HG02852 (cell line): ENCODE measurements around the gene ARID1B.
A peak's percentile ranks its signal among the peaks of the same experiment; 100 is the strongest.

Source experiments
- ATAC-seq: cut with Tn5 transposase; IDR thresholded peaks from one replicate; pipeline ENCODE4 v1.9.1; 2021; ENCODE audit warnings: mild to moderate bottlenecking, moderate library complexity; ENCODE audit not compliant: unreplicated experiment

Gene ARID1B

DNA sequence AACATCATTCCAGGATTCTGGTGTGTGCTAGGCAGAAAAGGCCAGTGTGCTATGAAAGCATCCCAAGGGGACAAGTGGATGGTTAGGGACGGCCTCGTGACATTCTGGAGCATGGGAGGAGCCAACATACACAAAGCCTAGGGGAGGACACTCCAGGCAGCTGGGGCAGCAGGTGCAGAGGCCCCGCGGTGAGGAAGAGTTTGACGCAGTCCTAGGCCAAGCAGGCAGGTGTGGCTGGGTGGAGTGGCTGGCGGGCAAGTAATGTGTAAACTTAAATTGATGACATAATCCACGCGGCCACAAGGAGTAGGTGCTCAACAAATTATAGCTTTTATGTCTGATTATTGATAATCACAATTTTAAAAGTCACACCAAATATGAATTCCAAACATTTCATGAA is 452.5 kb downstream of the ARID1B start:
- ATAC-seq: no peak

DNA sequence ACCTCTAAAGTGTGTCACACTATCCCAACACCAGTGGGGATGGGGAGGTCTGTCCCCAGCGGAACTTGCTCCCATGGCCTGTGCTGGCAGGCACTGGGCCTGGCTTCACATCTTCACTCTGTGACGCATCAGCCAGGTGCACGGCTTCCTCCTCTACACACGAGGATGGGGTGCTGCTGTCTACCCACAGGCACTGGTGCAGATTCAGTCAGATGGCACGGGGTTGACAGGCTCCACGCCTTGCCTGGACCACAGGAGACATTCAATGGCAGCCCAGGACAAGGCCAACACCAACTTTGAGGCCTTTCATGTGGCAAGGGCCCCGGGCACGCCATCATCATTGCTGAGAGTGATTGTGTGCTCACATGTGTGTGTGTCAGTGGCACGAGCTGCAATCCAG is 453.7 kb downstream of the ARID1B start:
- ATAC-seq: no peak

DNA sequence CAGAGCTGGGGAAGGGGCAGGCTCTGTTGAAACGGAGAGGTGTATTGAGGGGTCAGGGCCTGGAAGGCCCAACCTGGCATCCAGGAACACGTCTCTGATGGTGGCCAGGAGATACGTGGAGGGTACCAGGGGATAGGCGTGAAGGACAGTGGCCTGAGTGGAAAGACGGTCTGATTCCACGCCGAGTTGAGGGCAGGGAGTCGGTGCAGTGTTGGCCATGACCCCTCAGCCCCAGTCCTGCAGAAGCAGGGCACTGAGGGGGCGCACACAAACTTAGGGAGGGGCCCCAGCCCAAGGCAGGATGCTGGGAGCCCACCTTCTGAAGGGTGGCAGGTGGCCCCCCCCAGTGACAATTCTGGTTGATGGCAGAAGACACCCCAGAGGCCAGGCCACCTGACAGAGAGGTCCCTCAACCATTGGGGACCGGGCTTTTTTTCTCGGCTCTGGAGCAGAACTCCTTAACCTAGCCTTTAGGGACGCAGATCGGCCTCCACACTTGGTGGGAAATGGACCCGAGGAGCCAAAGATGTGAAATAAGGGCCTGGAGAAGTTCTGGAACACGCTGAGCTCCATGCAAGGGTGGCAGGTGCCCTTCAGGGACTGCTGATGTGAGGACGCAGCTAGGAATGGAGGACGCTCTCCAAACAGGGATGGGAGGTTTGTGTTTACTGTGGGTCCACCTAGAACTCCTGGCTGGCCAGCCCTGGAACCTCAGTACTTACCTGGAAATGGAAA is 455.1 kb downstream of the ARID1B start:
- ATAC-seq: no peak

DNA sequence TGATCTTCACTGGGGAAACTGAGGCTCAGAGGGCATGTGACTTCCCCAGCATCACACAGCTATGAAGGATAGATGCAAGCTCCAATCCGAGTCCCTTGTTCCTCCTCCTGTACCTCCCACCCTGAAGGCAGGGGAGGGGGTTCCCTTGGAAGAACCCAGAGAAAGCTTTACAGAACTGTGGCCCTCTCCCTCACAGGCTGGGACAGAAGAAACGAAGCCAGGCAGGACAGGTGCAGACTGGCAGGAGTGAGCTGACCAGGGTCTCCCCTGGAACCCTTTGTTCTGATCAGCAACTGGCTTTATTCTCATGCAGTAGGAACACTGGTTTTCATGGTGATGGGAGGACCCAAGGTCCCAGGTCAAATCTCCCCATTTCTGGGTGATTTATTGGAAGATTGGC is 456.0 kb downstream of the ARID1B start:
- no peak for ATAC-seq

DNA sequence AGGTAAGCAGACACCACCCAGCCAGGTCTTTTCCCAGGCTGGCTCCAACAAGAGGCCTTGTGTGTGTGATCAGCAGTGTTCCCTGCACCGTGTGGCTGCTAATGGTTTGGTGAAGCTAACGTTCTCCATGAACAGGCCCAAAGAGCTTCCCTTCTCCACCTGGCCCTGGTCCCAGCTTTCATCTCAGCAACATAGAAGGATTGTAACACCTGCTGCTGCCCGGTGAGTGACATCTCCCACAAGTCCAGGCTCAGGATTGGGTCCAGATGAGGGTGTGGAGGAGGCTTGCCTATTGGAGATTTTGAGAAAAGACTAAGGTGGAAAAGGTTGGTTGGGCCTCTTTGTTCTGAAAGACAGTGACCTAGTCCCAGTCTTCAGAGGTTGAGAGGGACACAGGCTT is 456.5 kb downstream of the ARID1B start:
- ATAC-seq: no peak

DNA sequence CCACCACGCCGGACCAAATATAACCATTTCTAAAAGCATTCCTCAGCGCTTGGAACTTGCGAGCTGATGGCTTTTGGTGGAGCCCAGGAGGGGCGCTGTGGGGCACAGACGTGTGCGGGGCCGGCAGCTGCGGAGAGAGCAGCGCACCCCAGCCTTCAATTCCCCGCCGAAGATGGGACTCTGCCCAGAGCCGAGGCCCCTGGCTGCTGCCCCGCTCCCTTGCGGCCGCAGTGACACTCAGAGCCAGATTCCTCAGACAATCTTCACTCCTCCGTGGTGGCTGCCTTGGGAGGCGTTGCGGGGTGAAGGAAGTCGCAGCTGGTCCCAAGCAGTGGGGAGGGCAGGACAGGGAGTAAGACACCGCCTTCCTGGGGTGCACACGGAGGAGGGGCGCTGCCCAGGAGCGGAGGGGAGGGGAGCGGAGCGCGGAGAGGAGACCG is 458.4 kb downstream of the ARID1B start:
- ATAC-seq: peak; percentile 45

DNA sequence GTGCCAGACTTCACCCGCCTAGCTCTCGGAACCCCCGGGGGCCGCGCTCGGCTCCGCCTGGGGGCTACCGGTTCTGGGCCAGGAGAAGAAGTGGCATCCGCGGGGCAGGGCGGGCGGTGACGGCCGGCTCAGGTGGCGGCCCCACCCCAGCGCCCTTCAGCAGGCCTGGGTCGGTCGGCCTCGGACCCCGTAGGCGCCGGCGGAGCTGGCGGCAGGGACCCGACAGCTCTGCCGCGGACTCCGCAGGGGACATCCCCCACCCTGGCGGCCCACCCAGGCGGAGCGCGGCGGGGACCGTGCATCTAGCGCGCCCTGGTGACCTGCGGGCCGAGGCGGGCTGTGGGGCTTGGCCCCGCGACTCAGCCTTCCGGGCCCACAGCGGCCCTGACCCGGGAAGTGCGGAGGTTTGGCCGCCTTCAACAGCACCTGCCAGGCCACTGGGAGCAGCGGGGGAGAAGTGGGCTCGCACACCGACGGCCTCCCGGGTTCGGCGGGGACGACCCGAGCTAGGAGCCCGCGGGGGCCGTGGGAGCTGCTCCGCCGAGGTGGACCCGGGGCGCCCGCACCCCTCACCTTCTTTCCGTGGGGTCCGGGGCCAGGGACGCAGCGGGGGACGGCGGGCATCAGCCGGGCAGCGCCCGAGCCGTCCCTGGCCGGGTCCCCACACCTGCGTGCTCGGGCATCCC is 459.0 kb downstream of the ARID1B start:
- peak; percentile 36 for ATAC-seq

DNA sequence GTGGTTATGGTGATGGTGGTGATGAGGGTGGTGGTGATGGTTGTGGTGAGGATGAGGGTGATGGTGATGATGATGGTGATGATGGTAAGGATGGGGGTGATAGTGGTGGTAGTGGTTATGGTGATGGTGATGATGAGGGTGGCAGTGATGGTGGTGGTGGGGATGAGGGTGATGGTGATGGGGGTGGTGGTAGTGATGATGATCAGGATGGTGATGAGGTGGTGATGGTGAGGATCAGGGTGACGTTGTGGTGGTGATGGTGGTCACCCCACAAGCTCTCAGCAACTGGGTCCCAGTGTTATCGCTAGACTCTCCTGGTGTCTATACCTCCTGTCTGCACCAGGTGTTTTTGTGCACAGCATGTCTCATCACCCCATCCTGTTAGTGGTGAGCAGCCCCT is 461.2 kb downstream of the ARID1B start:
- no peak for ATAC-seq

DNA sequence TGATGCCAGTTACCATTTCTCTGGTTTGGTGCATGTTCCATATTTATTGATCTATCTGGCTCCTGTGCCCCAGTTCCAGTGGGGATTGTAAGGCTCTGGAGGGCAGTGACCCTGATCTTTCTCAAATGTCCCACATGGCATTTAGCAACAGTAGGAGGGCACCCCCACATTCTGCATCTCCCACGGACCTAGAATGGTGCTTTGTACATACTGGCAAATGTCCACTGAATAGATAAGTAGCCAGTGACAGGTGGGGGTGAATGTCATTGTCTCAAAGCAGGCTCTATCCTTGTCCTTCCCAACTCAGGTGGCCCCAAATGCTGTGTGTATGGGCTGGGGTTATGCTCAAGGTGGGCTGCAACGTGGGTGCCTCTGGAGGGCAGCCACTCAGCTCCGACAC is 462.0 kb downstream of the ARID1B start:
- no peak for ATAC-seq

DNA sequence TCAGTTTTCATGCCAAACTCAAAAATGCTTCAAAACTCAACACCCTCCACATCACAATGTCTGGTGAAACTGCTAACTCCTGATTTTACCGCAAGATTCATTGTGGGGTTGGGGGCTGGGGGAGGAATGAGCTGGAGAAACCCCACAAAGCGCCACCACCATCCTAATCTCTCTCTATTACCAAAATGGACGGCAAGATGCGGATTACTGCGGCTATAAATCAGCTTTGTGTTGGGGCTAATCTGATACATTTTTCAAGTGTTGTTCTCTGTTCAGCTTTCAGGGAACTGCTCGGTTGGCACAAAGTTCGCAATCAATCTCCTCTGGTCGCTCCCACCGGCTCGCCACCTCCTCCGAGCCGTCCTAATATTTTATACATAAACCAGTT is 462.5 kb downstream of the ARID1B start:
- no peak for ATAC-seq

DNA sequence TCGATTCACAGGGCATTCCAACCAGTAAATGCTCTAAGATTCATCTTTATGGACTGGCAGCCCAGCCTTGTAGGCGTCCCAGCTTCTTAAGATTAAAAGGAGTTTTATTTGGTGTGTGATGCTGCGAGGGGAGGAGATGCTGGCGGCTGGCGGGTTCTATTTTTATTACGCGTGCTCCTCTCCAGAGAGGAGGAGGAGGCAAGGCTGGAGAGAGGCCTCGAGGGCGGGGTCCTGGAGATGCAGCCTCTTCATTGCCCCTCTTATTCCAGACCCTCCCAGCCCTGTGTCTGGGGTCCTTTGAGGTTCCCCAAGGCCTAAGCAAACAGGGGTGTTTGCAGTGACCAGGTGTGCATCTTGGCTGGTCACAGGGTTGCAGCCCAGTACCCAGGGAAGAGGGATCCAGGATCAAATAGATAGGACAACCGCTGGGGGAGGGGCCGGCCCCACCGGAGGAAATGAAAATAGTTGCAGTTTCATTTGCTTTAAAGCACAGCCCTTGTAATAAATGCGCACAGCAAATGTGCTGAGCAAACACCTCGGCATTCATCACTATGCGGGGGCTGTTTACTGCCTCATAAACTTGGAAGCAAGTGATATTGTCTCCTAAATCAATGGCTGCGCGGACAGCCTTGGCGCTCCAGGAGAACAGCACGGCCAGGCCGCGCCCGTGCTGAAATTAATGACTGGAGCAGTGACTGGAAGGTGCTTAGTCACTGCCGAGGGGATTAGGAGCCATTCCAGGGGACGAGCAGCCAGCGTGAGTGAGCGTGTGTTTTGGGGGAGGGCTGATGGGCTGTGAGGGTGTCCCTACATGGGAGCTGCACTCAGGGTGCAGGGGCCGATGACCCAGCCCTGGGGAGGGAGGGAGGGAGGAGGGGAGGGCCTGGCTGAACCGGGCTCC is 463.1 kb downstream of the ARID1B start:
- ATAC-seq: no peak

DNA sequence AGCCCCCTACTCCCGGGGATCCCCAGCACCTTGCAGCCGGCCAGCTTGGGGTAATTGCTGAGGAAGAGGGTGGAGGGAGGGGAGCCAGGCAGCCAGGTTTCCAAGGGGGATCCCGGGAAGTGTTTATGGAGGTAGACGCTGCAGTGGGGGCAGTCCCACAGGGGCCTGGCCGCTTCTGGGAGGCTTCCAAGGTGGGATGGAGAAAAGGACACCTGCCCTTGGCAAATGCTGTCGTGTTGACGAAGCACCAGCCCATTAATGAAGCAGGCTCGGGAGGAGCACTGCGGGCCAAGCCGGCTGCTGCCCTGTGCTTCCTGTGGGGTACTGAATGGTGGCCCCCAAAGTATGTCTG is 463.8 kb downstream of the ARID1B start:
- no peak for ATAC-seq

DNA sequence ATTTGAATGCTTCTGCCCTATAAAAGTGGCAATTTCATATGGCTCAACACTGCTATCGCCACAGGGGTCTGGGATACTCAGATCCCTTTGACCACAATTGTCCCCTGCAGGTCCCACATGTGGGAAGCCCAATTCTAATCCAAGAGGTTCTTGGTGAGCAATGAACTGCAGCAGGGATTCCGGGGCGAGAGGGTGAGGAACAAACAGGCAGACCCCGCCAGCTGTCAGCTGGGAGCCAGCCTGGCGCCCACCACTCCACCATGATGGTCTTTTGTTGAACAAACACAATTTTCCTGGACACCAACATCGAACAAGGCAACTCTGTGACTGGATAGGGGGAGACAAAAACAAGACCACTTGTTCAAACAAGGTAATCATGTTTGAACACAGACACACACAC is 465.6 kb downstream of the ARID1B start:
- ATAC-seq: no peak

DNA sequence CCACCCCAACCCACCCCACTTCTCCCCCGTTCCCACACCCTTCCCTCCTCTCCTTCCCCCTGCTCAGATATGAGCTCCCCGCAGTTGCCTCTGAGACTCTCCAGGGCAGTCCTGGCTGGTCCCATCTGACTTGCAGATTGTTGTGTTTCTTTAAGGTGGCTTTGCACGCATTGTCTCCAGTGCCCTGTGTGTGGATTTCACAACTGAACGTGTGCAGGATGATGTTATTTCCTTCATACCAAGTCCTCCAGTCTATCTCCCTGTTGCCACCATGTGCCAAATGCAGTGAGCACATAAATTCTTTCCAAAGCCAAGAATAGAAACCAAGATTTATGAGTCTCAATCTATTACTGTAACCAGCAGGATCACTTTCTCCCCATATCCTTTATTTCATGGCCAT is 467.0 kb downstream of the ARID1B start:
- no peak for ATAC-seq

DNA sequence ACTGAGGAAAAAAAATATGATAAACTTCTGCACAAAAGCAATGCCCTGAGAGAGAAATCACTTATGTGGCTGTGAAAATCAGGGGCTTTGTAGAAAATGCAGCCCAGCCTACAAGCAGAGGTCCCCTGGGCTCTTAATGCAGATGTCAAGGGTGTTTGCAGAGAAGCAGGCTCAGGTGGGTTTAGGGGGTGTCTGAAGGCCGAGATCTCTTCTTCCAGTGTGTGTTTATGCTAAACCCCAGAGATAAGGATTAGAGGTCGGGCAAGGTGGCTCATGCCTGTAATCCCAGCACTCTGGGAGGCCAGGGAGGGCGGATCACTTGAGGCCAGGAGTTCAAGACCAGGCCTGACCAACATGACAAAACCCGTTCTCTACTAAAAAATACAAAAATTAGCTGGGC is 467.6 kb downstream of the ARID1B start:
- no peak for ATAC-seq

DNA sequence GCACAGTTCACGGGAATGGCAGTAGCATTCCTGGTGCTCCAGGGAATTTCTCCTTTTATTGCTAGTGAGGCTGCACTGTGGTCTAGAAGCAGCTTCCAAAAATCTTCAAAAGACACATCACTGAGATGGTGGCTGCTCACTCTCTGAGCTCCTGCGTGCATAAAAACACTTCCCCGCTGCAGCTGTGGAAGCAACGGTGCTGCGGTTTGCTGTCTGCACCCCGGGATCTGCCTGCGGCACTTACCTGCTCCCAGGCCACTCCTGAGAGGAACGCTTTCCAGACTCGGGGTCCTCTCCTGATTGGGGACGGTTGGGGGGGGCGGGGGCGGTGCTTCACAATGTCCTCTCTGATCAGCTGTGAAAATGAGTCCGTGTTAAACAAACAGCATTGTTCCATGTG is 468.3 kb downstream of the ARID1B start:
- no peak for ATAC-seq

DNA sequence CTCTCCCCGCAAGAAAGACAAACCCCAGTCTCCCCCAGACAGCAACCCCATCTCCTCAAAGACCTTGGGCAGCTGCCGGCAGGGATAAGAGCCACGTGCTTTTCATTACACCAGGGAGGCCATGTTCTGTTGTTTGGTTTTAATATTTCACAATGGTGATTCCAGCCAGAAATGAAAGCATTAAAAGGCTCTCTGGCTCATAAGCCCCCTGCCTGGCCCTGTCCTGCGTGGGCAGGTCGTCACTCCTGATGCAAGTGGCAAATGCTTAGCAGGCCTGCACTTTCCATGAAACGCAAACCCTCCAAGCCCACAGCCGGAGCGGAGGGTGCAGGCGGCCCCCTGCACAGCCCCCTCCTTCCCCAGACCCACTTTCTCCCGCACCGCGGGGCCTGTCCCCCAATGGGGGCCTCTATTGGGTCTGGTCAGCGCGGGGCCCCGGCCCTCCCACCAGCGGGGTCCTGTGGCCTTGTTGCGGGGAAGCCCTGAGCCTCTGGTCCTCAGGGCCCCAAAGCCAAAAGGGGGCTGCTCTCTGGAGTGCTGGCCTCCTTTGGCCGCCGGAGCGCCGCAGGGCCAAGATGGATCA is 469.0 kb downstream of the ARID1B start:
- no peak for ATAC-seq

DNA sequence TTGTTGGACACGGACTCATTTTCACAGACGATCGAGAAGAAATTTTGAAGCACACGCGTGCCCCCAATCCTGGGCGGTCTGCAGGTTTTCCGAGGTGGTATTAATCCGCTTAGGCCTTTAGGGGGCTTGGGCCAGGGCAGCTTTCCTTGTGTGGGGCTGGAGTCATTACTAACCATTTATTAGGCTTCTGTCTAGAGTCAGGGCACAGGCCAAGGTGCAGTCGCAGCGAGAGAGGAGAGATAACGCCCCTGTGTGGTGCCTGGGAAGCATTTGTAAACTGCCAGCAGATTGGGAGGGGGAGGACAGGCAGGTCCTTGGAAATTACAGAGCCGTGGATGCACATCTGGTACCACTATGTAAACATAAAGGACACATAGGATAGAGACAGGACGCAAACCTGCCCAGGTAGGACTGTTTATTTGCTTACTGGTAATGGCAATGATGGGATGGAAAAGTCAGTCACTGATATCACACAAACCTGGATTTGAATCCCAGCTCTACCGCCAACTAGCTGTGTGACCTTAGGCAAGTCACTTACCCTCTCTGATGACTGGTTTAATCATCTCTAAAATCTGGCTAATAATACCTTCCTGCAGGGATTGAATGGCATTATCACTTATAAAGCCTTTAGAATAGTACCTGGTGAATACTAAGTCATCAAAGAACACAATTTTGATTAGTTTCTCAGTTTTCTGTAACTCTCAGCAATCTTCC is 469.8 kb downstream of the ARID1B start:
- no peak for ATAC-seq

DNA sequence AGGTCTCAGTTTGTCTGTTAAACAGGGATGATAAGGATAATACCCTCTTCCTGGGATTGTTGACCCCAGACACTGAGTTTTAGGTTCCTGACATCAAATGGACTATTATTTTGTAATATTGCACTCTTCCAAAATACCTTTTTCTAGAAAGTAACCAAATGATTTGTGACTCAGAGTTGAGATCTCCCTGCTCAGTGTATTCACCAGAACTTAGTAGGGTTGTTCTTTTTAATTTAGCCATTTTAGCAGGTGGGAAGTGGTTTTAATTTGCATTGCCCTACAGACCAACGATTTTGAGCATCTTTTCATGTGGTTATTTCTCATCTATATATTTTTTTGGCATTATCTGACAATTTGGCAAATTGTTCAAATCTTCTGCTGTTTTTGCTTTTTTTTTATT is 471.1 kb downstream of the ARID1B start:
- no peak for ATAC-seq

DNA sequence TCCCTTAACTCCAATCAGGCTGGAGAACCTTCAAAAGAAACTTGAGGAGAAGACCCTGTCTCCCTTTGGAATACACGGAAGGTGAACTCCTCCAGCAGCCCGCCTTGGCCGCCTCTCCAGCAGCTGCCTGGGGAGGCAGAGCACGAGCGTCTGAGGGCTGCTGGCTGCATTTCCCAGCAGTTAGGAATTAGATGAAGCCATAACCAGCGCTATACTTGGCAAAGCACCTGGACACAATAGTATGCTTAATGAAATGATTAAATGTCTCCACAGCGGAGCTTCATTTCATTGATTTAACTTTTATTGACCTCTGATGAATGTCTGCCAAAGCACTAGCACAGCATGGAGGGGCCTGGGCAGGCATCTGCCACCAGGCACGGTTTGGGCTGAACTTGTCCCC is 472.6 kb downstream of the ARID1B start:
- ATAC-seq: no peak
